GM18526 (cell line): ENCODE data around the gene COL4A2.

Experiments used
- POLR2A ChIP-seq: IDR thresholded peaks from 3 replicates; pipeline ENCODE4 v1.6.1; 2011; ENCODE audit not compliant: insufficient read length; ENCODE audit errors: extremely low read depth

COL4A2 gene

GRCh38 chr13:110421061-110421460 lies 114.0 kb downstream of the COL4A2 start:
- no peak for TF ChIP-seq POLR2A

- TF ChIP-seq POLR2A = no peak
These were observed 114.8 kb downstream of the COL4A2 start for GRCh38 chr13:110421696-110422385.

- no peak for TF ChIP-seq POLR2A
These were observed 116.0 kb downstream of the COL4A2 start for GRCh38 chr13:110422913-110423688.

- TF ChIP-seq POLR2A = no peak
These were observed 116.7 kb downstream of the COL4A2 start for GRCh38 chr13:110423689-110424302.

GRCh38 chr13:110424569-110425443 lies 117.7 kb downstream of the COL4A2 start:
- TF ChIP-seq POLR2A = no peak

- TF ChIP-seq POLR2A = no peak
These were observed 118.3 kb downstream of the COL4A2 start for GRCh38 chr13:110425444-110425780.

- TF ChIP-seq POLR2A = no peak
These were observed 119.7 kb downstream of the COL4A2 start for GRCh38 chr13:110426735-110427134.

- no peak for TF ChIP-seq POLR2A
These were observed 121.2 kb downstream of the COL4A2 start for GRCh38 chr13:110428313-110428712.

GRCh38 chr13:110430391-110431336 lies 123.6 kb downstream of the COL4A2 start:
- TF ChIP-seq POLR2A = no peak

GRCh38 chr13:110431425-110432294 lies 124.6 kb downstream of the COL4A2 start:
- no peak for TF ChIP-seq POLR2A

GRCh38 chr13:110432522-110432921 lies 125.4 kb downstream of the COL4A2 start:
- no peak for TF ChIP-seq POLR2A

- TF ChIP-seq POLR2A = no peak
These were observed 125.9 kb downstream of the COL4A2 start for GRCh38 chr13:110433014-110433413.

GRCh38 chr13:110434629-110435028 lies 127.5 kb downstream of the COL4A2 start:
- TF ChIP-seq POLR2A = no peak

- no peak for TF ChIP-seq POLR2A
These were observed 128.2 kb downstream of the COL4A2 start for GRCh38 chr13:110435331-110435730.

GRCh38 chr13:110436276-110436675 lies 129.2 kb downstream of the COL4A2 start:
- TF ChIP-seq POLR2A = no peak
